HUES48 (cell line): ENCODE data around the gene GSKIP.
A peak's percentile ranks its signal among the peaks of the same experiment; 100 is the strongest.

Experiments
- H3K27ac ChIP-seq: one replicate; pipeline ENCODE4 v1.7.0; 2013; ENCODE audit warnings: low read depth, low read length, inconsistent platforms
- H3K27me3 ChIP-seq: 2 replicates; pipeline ENCODE4 v1.6.1; 2013; ENCODE audit warnings: mild to moderate bottlenecking, low read length; ENCODE audit not compliant: control insufficient read depth, insufficient read depth
- H3K36me3 ChIP-seq: 2 replicates; pipeline ENCODE4 v1.6.1; 2013; ENCODE audit warnings: low read length; ENCODE audit not compliant: control insufficient read depth, insufficient read depth
- H3K4me1 ChIP-seq: 2 replicates; pipeline ENCODE4 v1.6.1; 2013; ENCODE audit warnings: mild to moderate bottlenecking, low read length; ENCODE audit not compliant: control insufficient read depth, insufficient read depth
- H3K4me3 ChIP-seq: 2 replicates; pipeline ENCODE4 v1.5.1; 2013; ENCODE audit warnings: mild to moderate bottlenecking, low read depth, low read length
- H3K9ac ChIP-seq: 2 replicates; pipeline ENCODE4 v1.6.1; 2013; ENCODE audit warnings: mild to moderate bottlenecking, low read depth, low read length, moderate library complexity
- H3K9me3 ChIP-seq: 2 replicates; pipeline ENCODE4 v1.6.1; 2013; ENCODE audit warnings: low read length; ENCODE audit not compliant: control insufficient read depth, insufficient read depth

The GSKIP gene

GRCh38 chr14:96380735-96381134 lies 17.4 kb downstream of the GSKIP start:
- Histone ChIP-seq H3K4me3 (no peak overlapping the region), H3K9me3 (no peaks in the 10 kb centered on the region), H3K27ac (no peak overlapping the region), H3K9ac (no peak overlapping the region), H3K27me3 (no peaks in the 10 kb centered on the region), H3K36me3 (peaks cover 39% of the 10 kb centered on the region), H3K4me1 (peaks cover 5% of the 10 kb centered on the region)

- no peak overlapping the region for H3K4me3 ChIP-seq
- no peak overlapping the region for H3K27ac ChIP-seq
- no peaks in the 10 kb centered on the region for H3K9me3 ChIP-seq
- H3K36me3 ChIP-seq = peaks cover 52% of the 10 kb centered on the region
- H3K27me3 ChIP-seq = no peaks in the 10 kb centered on the region
- H3K9ac ChIP-seq = no peak overlapping the region
- H3K4me1 ChIP-seq = no peaks in the 10 kb centered on the region
Measured at GRCh38 chr14:96383445-96383844, 20.1 kb downstream of the GSKIP start.

GRCh38 chr14:96384053-96384452 lies 20.7 kb downstream of the GSKIP start:
- Histone ChIP-seq H3K36me3 (peaks cover 52% of the 10 kb centered on the region), H3K27me3 (no peaks in the 10 kb centered on the region), H3K4me1 (no peaks in the 10 kb centered on the region), H3K9me3 (no peaks in the 10 kb centered on the region), H3K4me3 (no peak overlapping the region), H3K9ac (no peak overlapping the region), H3K27ac (no peak overlapping the region)

- peaks cover 52% of the 10 kb centered on the region for H3K36me3 ChIP-seq
- H3K4me3 ChIP-seq = no peak overlapping the region
- no peaks in the 10 kb centered on the region for H3K4me1 ChIP-seq
- no peaks in the 10 kb centered on the region for H3K9me3 ChIP-seq
- H3K27me3 ChIP-seq = no peaks in the 10 kb centered on the region
- no peak overlapping the region for H3K27ac ChIP-seq
- H3K9ac ChIP-seq = no peak overlapping the region
Measured at GRCh38 chr14:96384740-96385139, 21.4 kb downstream of the GSKIP start.

GRCh38 chr14:96385385-96385784 lies 22.1 kb downstream of the GSKIP start:
- Histone ChIP-seq H3K9me3 (no peaks in the 10 kb centered on the region), H3K27ac (no peak overlapping the region), H3K27me3 (peaks cover 1% of the 10 kb centered on the region; the same call in 1 of the 2 replicates), H3K36me3 (peaks cover 52% of the 10 kb centered on the region), H3K9ac (no peak overlapping the region), H3K4me3 (no peak overlapping the region), H3K4me1 (no peaks in the 10 kb centered on the region)

- no peak overlapping the region for H3K27ac ChIP-seq
- H3K9me3 ChIP-seq = no peaks in the 10 kb centered on the region
- peak overlapping the region; percentile 78 for H3K4me3 ChIP-seq
- peaks cover 19% of the 10 kb centered on the region for H3K27me3 ChIP-seq
- H3K9ac ChIP-seq = no peak overlapping the region
- H3K36me3 ChIP-seq = peaks cover 11% of the 10 kb centered on the region
- 0 out of 2 replicates have a peak, but pooled peaks cover 3% of the 10 kb centered on the region for H3K4me1 ChIP-seq
Measured at GRCh38 chr14:96390965-96391292, 27.6 kb downstream of the GSKIP start.

GRCh38 chr14:96391293-96392118 lies 28.2 kb downstream of the GSKIP start:
- H3K4me3 ChIP-seq = peak overlapping the region; percentile 95
- peak overlapping the region; percentile 52 for H3K27ac ChIP-seq
- peaks cover 5% of the 10 kb centered on the region for H3K36me3 ChIP-seq
- peak overlapping the region; percentile 75 for H3K9ac ChIP-seq
- H3K4me1 ChIP-seq = 0 out of 2 replicates have a peak, but pooled peaks cover 3% of the 10 kb centered on the region
- peaks cover 19% of the 10 kb centered on the region for H3K27me3 ChIP-seq
- no peaks in the 10 kb centered on the region for H3K9me3 ChIP-seq

GRCh38 chr14:96393071-96393691 lies 29.9 kb downstream of the GSKIP start:
- no peaks in the 10 kb centered on the region for H3K36me3 ChIP-seq
- H3K27ac ChIP-seq = no peak overlapping the region
- H3K9ac ChIP-seq = no peak overlapping the region
- peak overlapping the region; percentile 95; the same call in 1 of the 2 replicates for H3K4me3 ChIP-seq
- H3K4me1 ChIP-seq = 0 out of 2 replicates have a peak, but pooled peaks cover 3% of the 10 kb centered on the region
- peaks cover 19% of the 10 kb centered on the region for H3K27me3 ChIP-seq
- H3K9me3 ChIP-seq = no peaks in the 10 kb centered on the region

- Histone ChIP-seq H3K4me3 (no peak overlapping the region), H3K9ac (no peak overlapping the region), H3K36me3 (no peaks in the 10 kb centered on the region), H3K9me3 (no peaks in the 10 kb centered on the region), H3K27ac (no peak overlapping the region), H3K27me3 (peaks cover 19% of the 10 kb centered on the region), H3K4me1 (0 out of 2 replicates have a peak, but pooled peaks cover 3% of the 10 kb centered on the region)
Measured at GRCh38 chr14:96394047-96394815, 30.9 kb downstream of the GSKIP start.

GRCh38 chr14:96398432-96398831 lies 35.1 kb downstream of the GSKIP start:
- H3K4me3 ChIP-seq = no peak overlapping the region
- no peaks in the 10 kb centered on the region for H3K36me3 ChIP-seq
- H3K9ac ChIP-seq = no peak overlapping the region
- no peaks in the 10 kb centered on the region for H3K9me3 ChIP-seq
- no peaks in the 10 kb centered on the region for H3K4me1 ChIP-seq
- H3K27ac ChIP-seq = no peak overlapping the region
- H3K27me3 ChIP-seq = peaks cover 2% of the 10 kb centered on the region

- Histone ChIP-seq H3K9me3 (no peaks in the 10 kb centered on the region), H3K27ac (no peak overlapping the region), H3K36me3 (no peaks in the 10 kb centered on the region), H3K4me1 (no peaks in the 10 kb centered on the region), H3K9ac (no peak overlapping the region), H3K4me3 (no peak overlapping the region), H3K27me3 (no peaks in the 10 kb centered on the region)
Measured at GRCh38 chr14:96398921-96399320, 35.6 kb downstream of the GSKIP start.
